Progenitor cell of endocrine pancreas (in vitro differentiated cells): ENCODE data around the gene ITGAE. TPM values are rescaled to one million over a fixed set of nuclear protein-coding genes. Genes with fewer than 3 reads are reported as not detected.
"Not testable (repeated sequence)": the region's sequence is repeated elsewhere in the genome, so short reads cannot be mapped to it uniquely, and the experiment has no call there.

Experiments used
- DNase-seq: peaks from one replicate; pipeline ENCODE4 v3.0.0; 2021; ENCODE audit warnings: low spot score; ENCODE audit not compliant: unreplicated experiment
- H3K27ac Mint-ChIP-seq: 2 replicates; pipeline ENCODE4 v1.8.0; 2021; ENCODE audit warnings: mild to moderate bottlenecking, moderate library complexity, mixed read lengths
- H3K27me3 Mint-ChIP-seq: 2 replicates; pipeline ENCODE4 v1.8.0; 2021; ENCODE audit warnings: mixed read lengths
- H3K36me3 Mint-ChIP-seq: 2 replicates; pipeline ENCODE4 v1.8.0; 2022; ENCODE audit warnings: mixed read lengths; ENCODE audit not compliant: insufficient read depth
- H3K4me1 Mint-ChIP-seq: 2 replicates; pipeline ENCODE4 v1.8.0; 2021; ENCODE audit warnings: low read depth, mixed read lengths
- H3K4me3 Mint-ChIP-seq: 2 replicates; pipeline ENCODE4 v1.8.0; 2021; ENCODE audit warnings: low read depth, mild to moderate bottlenecking, moderate library complexity, mixed read lengths
- H3K9me3 Mint-ChIP-seq: 2 replicates; pipeline ENCODE4 v1.8.0; 2021; ENCODE audit warnings: low read depth, mixed read lengths
- CTCF ChIP-seq: fragments of 200-600 bp; sonication (generic); IDR thresholded peaks from one replicate; pipeline ENCODE4 v1.5.0; 2021; ENCODE audit warnings: antibody characterized with exemption, mild to moderate bottlenecking; ENCODE audit not compliant: unreplicated experiment
- total RNA-seq: library from RNA; stranded (reverse); gene quantifications from 2 replicates; pipeline ENCODE4 v1.2.1, GENCODE V29; 2021

The ITGAE gene
- total RNA-seq, 1 donor from 2014 or later: 29.0 TPM

GRCh38 chr17:3788200-3788599 lies 12.8 kb downstream of the ITGAE start:
- TF ChIP-seq CTCF: no peak
- DNase-seq: no peak

GRCh38 chr17:3785323-3785722 lies 15.7 kb downstream of the ITGAE start:
- H3K4me3 Mint-ChIP-seq, H3K27me3 Mint-ChIP-seq, H3K4me1 Mint-ChIP-seq, DNase-seq, H3K9me3 Mint-ChIP-seq, H3K36me3 Mint-ChIP-seq, H3K27ac Mint-ChIP-seq: not testable (repeated sequence)

More at GRCh38 chr17:3788200-3788599, 12.8 kb downstream of the ITGAE start:
- H3K9me3 Mint-ChIP-seq: no peaks in the 10 kb centered on the region
- H3K36me3 Mint-ChIP-seq: no peaks in the 10 kb centered on the region
- no peaks in the 10 kb centered on the region for H3K27me3 Mint-ChIP-seq
- H3K4me1 Mint-ChIP-seq: no peaks in the 10 kb centered on the region
- no peak overlapping the region for H3K4me3 Mint-ChIP-seq
- no peak overlapping the region for H3K27ac Mint-ChIP-seq

- no peak for DNase-seq
- Mint-ChIP-seq H3K36me3 (no peaks in the 10 kb centered on the region), H3K4me3 (no peak overlapping the region), H3K4me1 (no peaks in the 10 kb centered on the region), H3K9me3 (no peaks in the 10 kb centered on the region), H3K27me3 (no peaks in the 10 kb centered on the region), H3K27ac (no peak overlapping the region)
- TF ChIP-seq CTCF: no peak
Observed at GRCh38 chr17:3782751-3783150, 18.2 kb downstream of the ITGAE start.

GRCh38 chr17:3780986-3781385 lies 20.0 kb downstream of the ITGAE start:
- Mint-ChIP-seq H3K27me3 (no peaks in the 10 kb centered on the region), H3K4me1 (no peaks in the 10 kb centered on the region), H3K9me3 (no peaks in the 10 kb centered on the region), H3K27ac (no peak overlapping the region), H3K36me3 (no peaks in the 10 kb centered on the region), H3K4me3 (no peak overlapping the region)
- no peak for TF ChIP-seq CTCF
- no peak for DNase-seq

GRCh38 chr17:3777366-3778120 lies 23.4 kb downstream of the ITGAE start:
- peaks cover 3% of the 10 kb centered on the region for H3K27me3 Mint-ChIP-seq
- no peak for DNase-seq
- H3K36me3 Mint-ChIP-seq: no peaks in the 10 kb centered on the region
- no peak overlapping the region for H3K4me3 Mint-ChIP-seq
- no peaks in the 10 kb centered on the region for H3K4me1 Mint-ChIP-seq
- no peak for TF ChIP-seq CTCF
- no peaks in the 10 kb centered on the region for H3K9me3 Mint-ChIP-seq
- H3K27ac Mint-ChIP-seq: no peak overlapping the region

GRCh38 chr17:3773966-3774365 lies 27.0 kb downstream of the ITGAE start:
- Mint-ChIP-seq H3K4me1 (peaks cover 4% of the 10 kb centered on the region), H3K27me3 (peaks cover 7% of the 10 kb centered on the region), H3K27ac (no peak overlapping the region), H3K36me3 (no peaks in the 10 kb centered on the region), H3K9me3 (no peaks in the 10 kb centered on the region), H3K4me3 (no peak overlapping the region)
- no peak for DNase-seq
- TF ChIP-seq CTCF: no peak
